Fibroblast of peridontal ligament (primary cell): ENCODE data around the gene NEDD8.
A peak's percentile ranks its signal among the peaks of the same experiment; 100 is the strongest.
"Not testable (repeated sequence)": the region's sequence is repeated elsewhere in the genome, so short reads cannot be mapped to it uniquely, and the experiment has no call there.

Source experiments
- DNase-seq: peaks from one replicate; pipeline ENCODE4 v3.0.0-alpha.2; 2010; ENCODE audit errors: extremely low read depth

The NEDD8 gene

DNA sequence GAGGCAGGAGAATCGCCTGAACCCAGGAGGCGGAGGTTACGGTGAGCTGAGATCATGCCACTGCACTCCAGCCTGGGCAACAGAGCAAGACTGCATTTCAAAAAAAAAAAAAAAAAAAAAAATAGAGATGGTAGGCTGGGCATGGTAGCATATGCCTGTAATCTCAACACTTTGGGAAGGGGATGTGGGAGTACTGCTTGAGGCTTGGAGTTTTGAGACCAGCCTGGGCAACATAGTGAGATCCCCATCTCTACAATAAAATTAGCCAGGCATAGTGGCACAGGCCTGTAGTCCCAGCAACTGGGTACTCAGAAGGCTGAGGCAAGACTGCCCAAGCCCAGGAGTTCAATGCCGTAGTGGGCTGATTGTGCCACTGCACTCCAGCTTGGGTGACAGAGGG lies 9.2 kb downstream of the NEDD8 start:
- DNase-seq, result not testable (repeated sequence)

DNA sequence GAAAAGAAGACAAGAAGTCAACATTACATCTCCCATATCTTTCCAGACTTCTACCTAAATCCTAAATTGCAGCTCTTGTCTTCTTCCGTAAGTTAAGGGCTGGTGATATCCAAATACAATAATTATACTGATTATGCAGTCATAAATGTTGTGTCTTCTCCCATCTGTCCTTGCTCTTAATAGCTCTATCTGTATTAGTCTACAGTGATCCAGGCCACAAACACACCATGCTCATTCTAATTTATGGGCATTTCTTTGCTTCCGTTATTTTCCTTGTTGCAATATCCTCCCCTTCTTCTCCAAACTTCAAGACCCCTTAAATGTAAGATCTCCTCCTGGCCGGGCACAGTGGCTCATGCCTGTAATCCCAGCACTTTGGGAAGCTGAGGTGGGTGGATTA lies 12.6 kb downstream of the NEDD8 start:
- no peak for DNase-seq

GRCh38 chr14:24219080-24219479 lies 13.1 kb downstream of the NEDD8 start:
- no peak for DNase-seq

GRCh38 chr14:24216876-24217275 lies 15.3 kb downstream of the NEDD8 start:
- not testable (repeated sequence) for DNase-seq

DNA sequence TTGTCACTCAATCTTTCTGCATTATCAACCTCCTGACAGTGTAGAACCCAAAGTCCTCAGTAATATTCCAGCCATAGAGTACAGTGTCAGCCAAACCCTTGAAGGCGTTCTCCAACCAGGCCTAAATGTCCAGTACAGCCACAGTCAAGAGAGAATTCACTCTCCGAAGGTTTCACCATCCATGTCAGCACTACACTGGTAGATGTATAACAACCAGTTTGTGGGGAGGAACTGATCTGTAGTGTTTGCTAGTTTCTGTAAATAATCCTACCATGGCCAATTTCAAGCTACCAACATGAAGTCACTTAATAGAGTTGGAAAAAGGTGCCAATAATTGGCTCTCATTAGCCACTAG lies 15.8 kb downstream of the NEDD8 start:
- no peak for DNase-seq

DNA sequence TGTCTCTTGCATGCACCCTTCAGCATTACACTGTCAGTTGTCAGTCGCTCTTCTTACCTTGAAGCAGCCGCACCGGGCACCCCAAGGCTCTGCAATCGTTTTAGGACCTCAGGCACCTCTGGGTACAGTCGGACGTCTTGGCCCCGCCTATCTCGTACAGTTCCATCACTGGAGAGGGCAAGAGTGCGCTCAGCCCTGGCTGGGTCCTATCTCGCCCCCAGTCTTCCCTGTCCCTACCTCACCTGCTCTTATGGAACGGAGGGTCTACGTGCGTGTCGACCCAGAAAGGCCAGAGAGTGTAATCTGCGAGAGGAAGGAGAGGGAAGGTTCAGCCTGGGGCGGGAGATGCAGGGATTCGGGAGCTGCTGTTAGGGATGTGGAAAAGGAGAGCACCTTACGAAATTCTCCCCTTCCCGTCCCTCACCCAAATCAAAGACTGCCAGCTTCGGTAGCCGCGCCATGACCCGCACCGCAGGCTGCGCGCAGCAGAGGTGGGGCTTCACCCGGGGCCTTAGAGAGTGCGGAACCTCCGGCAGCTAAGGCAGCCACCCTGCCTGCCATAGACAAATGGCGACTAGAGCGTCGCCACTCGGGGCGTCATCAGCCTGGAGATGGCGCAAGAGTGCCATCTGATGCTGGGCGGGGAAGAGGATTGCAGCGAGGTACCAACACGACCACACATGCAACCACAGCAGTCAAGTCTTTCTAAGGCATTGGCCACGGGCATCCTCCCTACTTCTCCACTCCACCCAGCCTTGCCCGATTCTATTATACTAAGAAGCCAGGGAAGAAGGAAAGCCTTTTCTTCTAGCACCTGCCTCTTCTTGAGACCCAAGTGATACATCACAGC lies 16.4 kb downstream of the NEDD8 start, which contains the start of gene MDP1:
Gene MDP1 (minus strand): TSS at position 572 of the 850 bp plus-strand sequence. CDS start 111 bp downstream, at position 461.
- peak; percentile 82 for DNase-seq

- DNase-seq, result no peak
Observed at GRCh38 chr14:24213866-24214662, 18.1 kb downstream of the NEDD8 start.

DNA sequence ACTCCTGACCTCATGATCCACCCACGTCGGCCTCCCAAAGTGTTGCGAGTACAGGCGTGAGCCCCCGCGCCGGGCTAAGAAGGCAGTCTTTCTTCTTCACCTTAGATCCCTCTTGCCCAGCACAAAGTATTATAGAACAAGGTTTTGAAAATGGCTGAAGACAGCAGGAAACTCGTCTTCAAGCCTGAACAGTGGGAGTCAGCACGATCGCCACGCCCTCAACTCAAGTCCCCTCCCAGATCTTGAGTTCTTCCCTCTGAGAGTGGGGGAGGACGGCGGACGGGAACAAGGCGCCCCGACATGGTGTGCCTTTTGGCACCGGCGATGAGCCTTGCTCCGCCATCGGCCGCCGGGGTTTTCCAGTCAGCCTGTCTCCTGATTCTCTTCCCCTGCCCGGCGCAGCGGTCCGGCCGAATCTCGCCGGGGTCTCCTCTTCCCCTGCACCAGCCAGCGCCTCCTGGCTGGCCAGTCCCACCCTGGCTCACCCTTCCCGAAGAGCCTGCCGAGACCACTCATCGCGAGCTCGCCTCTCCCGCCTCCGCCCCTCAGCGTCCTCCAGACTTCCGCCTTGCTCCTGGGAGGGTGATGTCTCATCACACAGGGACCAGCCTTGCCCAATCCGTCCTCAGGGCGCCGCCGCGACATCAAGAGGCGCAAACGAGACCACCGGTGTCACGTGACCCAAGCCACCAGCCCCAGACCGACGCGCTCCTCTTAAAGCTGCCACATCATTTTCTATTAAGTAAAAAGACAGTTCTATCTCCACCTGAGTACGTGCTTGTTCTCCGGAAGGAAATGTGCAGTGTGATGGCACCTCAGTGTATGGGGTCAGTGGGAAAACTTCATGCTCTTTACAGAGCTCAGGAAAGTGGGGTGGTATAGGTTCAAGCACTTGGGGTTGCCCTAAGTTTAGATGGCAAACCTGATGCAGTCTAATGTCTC lies 19.0 kb downstream of the NEDD8 start, which contains the start of gene CHMP4A:
Gene CHMP4A (minus strand): TSS at position 565 of the 942 bp plus-strand sequence. CDS start 49 bp downstream, at position 516.
- peak; percentile 97 for DNase-seq

GRCh38 chr14:24211311-24211710 lies 20.9 kb downstream of the NEDD8 start:
- no peak for DNase-seq

GRCh38 chr14:24207625-24208024 lies 24.5 kb downstream of the NEDD8 start:
- DNase-seq, result no peak

GRCh38 chr14:24207104-24207551 lies 25.0 kb downstream of the NEDD8 start:
- no peak for DNase-seq

- no peak for DNase-seq
Observed at GRCh38 chr14:24206260-24207103, 25.7 kb downstream of the NEDD8 start.

DNA sequence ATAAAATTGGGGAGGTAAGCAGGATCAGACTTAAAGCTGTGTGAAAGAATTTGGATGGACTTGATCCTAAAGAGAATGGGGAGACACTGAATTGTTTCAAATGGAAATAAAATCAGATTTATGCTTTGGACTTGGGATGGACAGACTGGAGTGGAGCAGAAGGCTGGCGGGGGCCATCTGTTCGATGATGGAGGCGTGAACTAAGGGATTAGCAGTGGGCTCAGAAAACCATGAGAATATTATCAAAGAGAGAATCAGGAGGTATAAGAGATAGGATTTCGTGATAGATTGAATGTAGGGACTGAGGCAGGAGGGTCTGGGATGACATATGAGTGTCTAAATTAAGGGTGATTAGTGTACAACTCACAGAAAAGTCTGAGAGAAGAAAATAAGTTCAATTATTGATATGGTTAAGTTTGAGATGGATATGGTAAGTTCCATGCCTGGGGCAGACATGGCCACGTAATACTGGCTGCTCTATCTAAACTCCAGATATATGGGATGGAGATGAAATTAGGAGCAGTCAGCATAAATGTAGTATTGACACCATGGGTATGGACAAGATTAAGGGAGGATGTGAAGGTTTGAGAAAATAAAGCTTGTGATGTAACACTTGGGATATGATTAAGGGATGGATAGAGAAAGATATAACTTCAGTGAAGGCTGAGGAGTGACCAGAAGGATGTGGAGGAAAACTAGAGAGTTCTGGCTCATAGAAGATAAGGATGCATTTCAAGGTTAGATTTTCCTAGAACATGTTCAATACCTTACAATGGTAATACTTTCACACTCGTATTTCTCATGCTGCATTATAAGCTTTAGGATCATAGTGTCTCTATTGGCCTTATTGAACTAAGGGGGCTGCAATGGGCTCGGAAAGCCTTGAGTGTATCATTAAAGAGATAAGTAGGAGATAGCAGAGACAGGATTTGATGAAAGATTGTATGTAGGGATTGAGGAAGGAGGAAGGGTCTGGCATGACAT lies 27.7 kb downstream of the NEDD8 start:
- no peak for DNase-seq

DNA sequence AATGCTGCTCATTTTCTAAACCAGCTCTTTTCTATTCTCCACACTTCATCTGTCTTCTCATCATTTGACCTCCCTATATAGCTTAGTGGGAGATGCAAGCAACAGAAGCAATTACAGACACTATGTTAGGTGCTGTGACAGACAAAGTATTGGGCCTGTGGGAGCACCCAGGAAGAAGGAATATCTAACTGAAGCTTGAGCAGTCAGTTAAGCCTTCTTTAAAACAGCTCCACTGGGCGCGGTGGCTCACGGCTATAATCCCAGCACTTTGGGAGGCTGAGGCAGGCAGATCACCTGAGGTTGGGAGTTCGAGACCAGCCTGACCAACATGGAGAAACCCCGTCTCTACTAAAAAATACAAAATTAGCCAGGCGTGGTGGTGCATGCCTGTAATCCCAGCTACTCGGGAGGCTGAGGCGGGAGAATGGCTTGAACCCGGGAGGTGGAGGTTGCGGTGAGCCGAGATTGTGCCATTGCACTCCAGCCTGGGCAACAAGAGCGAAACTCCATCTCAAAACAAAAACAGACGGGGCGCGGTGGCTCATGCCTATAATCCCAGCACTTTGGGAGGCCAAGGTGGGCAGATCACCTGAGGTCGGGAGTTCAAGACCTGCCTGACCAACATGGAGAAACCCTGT lies 28.8 kb downstream of the NEDD8 start:
- DNase-seq, result not testable (repeated sequence)

GRCh38 chr14:24202538-24202937 lies 29.6 kb downstream of the NEDD8 start:
- DNase-seq, result not testable (repeated sequence)

DNA sequence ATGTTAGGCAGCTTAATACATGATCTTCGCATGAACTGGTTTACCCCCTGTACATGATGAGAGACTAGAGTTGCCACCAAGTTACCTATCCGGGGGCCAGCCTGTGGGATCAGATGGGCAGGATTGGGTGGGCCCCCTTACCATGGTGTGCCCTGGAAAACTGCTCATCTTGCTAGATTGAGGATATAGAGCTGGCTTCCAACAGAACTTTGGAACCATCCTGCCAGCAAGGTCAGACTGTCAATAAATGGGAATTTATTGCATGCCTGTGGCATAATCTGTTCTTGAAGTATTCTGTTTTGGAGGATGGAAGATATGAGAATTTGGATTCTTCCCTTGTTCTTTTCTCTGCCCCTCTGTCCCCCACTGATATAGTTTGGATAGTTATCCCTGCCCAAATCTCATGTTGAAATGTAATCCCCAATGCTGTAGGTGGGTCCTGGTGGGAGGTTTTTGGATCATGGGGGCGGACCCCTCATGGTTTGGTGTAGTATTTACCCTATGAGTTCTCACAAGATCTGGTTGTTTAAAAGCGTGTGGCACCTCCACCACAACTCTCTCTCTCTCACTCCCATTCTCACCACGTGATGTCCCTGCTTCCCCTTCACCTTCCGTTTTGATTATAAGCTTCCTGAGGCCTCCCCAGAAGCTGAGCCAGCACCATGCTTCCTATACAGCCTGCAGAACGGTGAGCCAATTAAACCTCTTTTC lies 33.2 kb downstream of the NEDD8 start:
- no peak for DNase-seq

GRCh38 chr14:24197056-24197450 lies 35.1 kb downstream of the NEDD8 start:
- no peak for DNase-seq
